MCF 10A (cell line): ENCODE results near the gene URB2. TPM values are rescaled to one million over a fixed set of nuclear protein-coding genes. Genes with fewer than 3 reads are reported as not detected.

Experiments used
- BruUV-seq: library from RNA; stranded (reverse); fragments of 400-500 nt; replicated peaks from 2 replicates; lab custom pipeline; 2021; lab: Mats Ljungman, UMichigan
- CTCF ChIA-PET: fragments of 300-600 bp; sonication (Branson Sonifier 250); formaldehyde crosslinking; extraction: SDS; loops from one replicate; lab custom pipeline; 2021; ENCODE audit warnings: antibody characterized with exemption, inconsistent platforms; lab: Yijun Ruan, JAX
- POLR2A ChIA-PET: fragments of 300-600, 350-650 bp; sonication (Branson Sonifier 250); formaldehyde crosslinking; extraction: SDS; loops from one replicate; lab custom pipeline; 2020; ENCODE audit warnings: antibody characterized with exemption, inconsistent platforms; lab: Yijun Ruan, JAX
- DNase-seq: peaks from one replicate; pipeline ENCODE4 v3.0.0-alpha.2; 2018; ENCODE audit not compliant: unreplicated experiment
- H3K27ac Mint-ChIP-seq: one replicate; pipeline ENCODE4 v1.8.0; 2022; ENCODE audit warnings: mild to moderate bottlenecking, low read depth, mixed read lengths; ENCODE audit not compliant: unreplicated experiment
- H3K27me3 Mint-ChIP-seq: one replicate; pipeline ENCODE4 v1.8.0; 2022; ENCODE audit warnings: mixed read lengths; ENCODE audit not compliant: insufficient read depth, unreplicated experiment
- H3K36me3 Mint-ChIP-seq: one replicate; pipeline ENCODE4 v1.8.0; 2022; ENCODE audit warnings: mild to moderate bottlenecking, moderate library complexity, mixed read lengths; ENCODE audit not compliant: insufficient read depth, unreplicated experiment
- H3K4me1 Mint-ChIP-seq: one replicate; pipeline ENCODE4 v1.8.0; 2022; ENCODE audit warnings: mixed read lengths; ENCODE audit not compliant: insufficient read depth, unreplicated experiment
- H3K4me3 Mint-ChIP-seq: one replicate; pipeline ENCODE4 v1.8.0; 2022; ENCODE audit warnings: mild to moderate bottlenecking, moderate library complexity, mixed read lengths; ENCODE audit not compliant: unreplicated experiment
- H3K9me3 Mint-ChIP-seq: one replicate; pipeline ENCODE4 v1.8.0; 2022; ENCODE audit warnings: mixed read lengths; ENCODE audit not compliant: unreplicated experiment
- CTCF ChIP-seq: fragments of 200-600 bp; IDR thresholded peaks from one replicate; pipeline ENCODE4 v1.8.0; 2022; ENCODE audit warnings: antibody characterized with exemption, mild to moderate bottlenecking; ENCODE audit not compliant: unreplicated experiment
- intact Hi-C: fragments of 100-400 bp; cut with micrococcal nuclease; formaldehyde crosslinking; loops from 2 replicates; pipeline ENCODE4 v1.14.1; 2022
- total RNA-seq: library from RNA; stranded (reverse); gene quantifications from 2 replicates; pipeline ENCODE4 v1.2.3, GENCODE V29; 2022

The URB2 gene
- total RNA-seq, 1 experiment from 2014 or later: 35.5 TPM

GRCh38 chr1:229642376-229642775, 16.3 kb downstream of the URB2 start:
- BruUV-seq: no TSS peak
- no peaks in the 10 kb centered on the region for H3K27me3 Mint-ChIP-seq
- no peak overlapping the region for H3K4me3 Mint-ChIP-seq
- ChIA-PET POLR2A (interaction anchor here (0.6 to 1.0 kb wide), 3 partner anchors 10 to 687 kb away, joined by 3 to 5 read pairs (median 3); no protein-coding TSS in a partner anchor), CTCF (interaction anchor here (0.6 to 1.0 kb wide), 2 partner anchors 14 to 37 kb away, joined by 3 to 5 read pairs; no protein-coding TSS in a partner anchor)
- no peaks in the 10 kb centered on the region for H3K9me3 Mint-ChIP-seq
- no peak overlapping the region for H3K27ac Mint-ChIP-seq
- H3K4me1 Mint-ChIP-seq: peaks cover 3% of the 10 kb centered on the region
- peaks cover 91% of the 10 kb centered on the region for H3K36me3 Mint-ChIP-seq
- intact Hi-C loops: no loop called here
- DNase-seq: no peak
- no peak for TF ChIP-seq CTCF

GRCh38 chr1:229642970-229643369, 16.9 kb downstream of the URB2 start:
- Mint-ChIP-seq H3K36me3 (peaks cover 91% of the 10 kb centered on the region), H3K27ac (no peak overlapping the region), H3K4me3 (no peak overlapping the region), H3K4me1 (peaks cover 3% of the 10 kb centered on the region), H3K27me3 (no peaks in the 10 kb centered on the region), H3K9me3 (no peaks in the 10 kb centered on the region)
- BruUV-seq: no TSS peak
- intact Hi-C loops: no loop called here
- no peak for TF ChIP-seq CTCF
- no peak for DNase-seq
- ChIA-PET POLR2A (interaction anchor here (1.0 kb wide), 1 partner anchor 11 kb away, joined by 5 read pairs; no protein-coding TSS in a partner anchor), CTCF (interaction anchor here (0.6 to 1.0 kb wide), 2 partner anchors 14 to 36 kb away, joined by 3 to 5 read pairs; no protein-coding TSS in a partner anchor)

GRCh38 chr1:229643996-229644745, 18.1 kb downstream of the URB2 start:
- TF ChIP-seq CTCF: no peak
- H3K27ac Mint-ChIP-seq: no peak overlapping the region

GRCh38 chr1:229645324-229645993, 19.4 kb downstream of the URB2 start:
- no peak overlapping the region for H3K27ac Mint-ChIP-seq
- intact Hi-C loops: no loop called here
- no peak for TF ChIP-seq CTCF
- H3K4me3 Mint-ChIP-seq: no peak overlapping the region
- H3K4me1 Mint-ChIP-seq: no peaks in the 10 kb centered on the region
- POLR2A ChIA-PET: interaction anchor here (0.6 to 1.1 kb wide), 2 partner anchors 21 to 1100 kb away, joined by 4 read pairs; no protein-coding TSS in a partner anchor
- CTCF ChIA-PET: interaction anchor here (1.1 to 1.5 kb wide), 3 partner anchors 13 to 19 kb away, joined by 5 to 6 read pairs (median 5); partner anchors contain the start of genes TAF5L and URB2
- no peaks in the 10 kb centered on the region for H3K9me3 Mint-ChIP-seq
- H3K27me3 Mint-ChIP-seq: no peaks in the 10 kb centered on the region
- DNase-seq: no peak
- peaks cover 91% of the 10 kb centered on the region for H3K36me3 Mint-ChIP-seq
- BruUV-seq: no TSS peak

More at GRCh38 chr1:229643996-229644745, 18.1 kb downstream of the URB2 start:
- ChIA-PET POLR2A (no interaction called here), CTCF (interaction anchor here (0.7 kb wide), 1 partner anchor 425 kb away, joined by 3 read pairs; no protein-coding TSS in a partner anchor)
- no peak for DNase-seq
- Mint-ChIP-seq H3K27me3 (no peaks in the 10 kb centered on the region), H3K4me1 (no peaks in the 10 kb centered on the region), H3K4me3 (no peak overlapping the region), H3K9me3 (no peaks in the 10 kb centered on the region), H3K36me3 (peaks cover 91% of the 10 kb centered on the region)
- intact Hi-C loops: no loop called here
- BruUV-seq: no TSS peak
